ENCODE results near the gene AASDH.
A peak's percentile ranks its signal among the peaks of the same experiment; 100 is the strongest.

The AASDH gene

GRCh38 chr4:56316011-56316650 lies 71.2 kb downstream of the AASDH start:
- no peak for DNase-seq (ENCODE audit: low spot score)

GRCh38 chr4:56315543-56315942 lies 71.7 kb downstream of the AASDH start:
- no peak for DNase-seq (ENCODE audit: low spot score)

GRCh38 chr4:56315041-56315440 lies 72.2 kb downstream of the AASDH start:
- DNase-seq (ENCODE audit: low spot score) = no peak

- no peak for DNase-seq (ENCODE audit: low spot score)
These were observed 72.9 kb downstream of the AASDH start for GRCh38 chr4:56314207-56314915.

GRCh38 chr4:56313132-56313531 lies 74.2 kb downstream of the AASDH start:
- no peak for DNase-seq (ENCODE audit: low spot score)

GRCh38 chr4:56311299-56311975 lies 75.9 kb downstream of the AASDH start:
- DNase-seq (ENCODE audit: low spot score) = no peak

- peak; percentile 24 for DNase-seq (ENCODE audit: low spot score)
These were observed 76.7 kb downstream of the AASDH start for GRCh38 chr4:56310401-56311125.

- DNase-seq (ENCODE audit: low spot score) = no peak
These were observed 78.9 kb downstream of the AASDH start for GRCh38 chr4:56308384-56308783.

- DNase-seq (ENCODE audit: low spot score) = no peak
These were observed 79.9 kb downstream of the AASDH start for GRCh38 chr4:56307423-56307822.

- no peak for DNase-seq (ENCODE audit: low spot score)
These were observed 81.9 kb downstream of the AASDH start for GRCh38 chr4:56305390-56305789.

- DNase-seq (ENCODE audit: low spot score) = no peak
These were observed 83.4 kb downstream of the AASDH start for GRCh38 chr4:56303921-56304320.

- no peak for DNase-seq (ENCODE audit: low spot score)
These were observed 84.5 kb downstream of the AASDH start for GRCh38 chr4:56302760-56303159.

GRCh38 chr4:56301997-56302496 lies 85.2 kb downstream of the AASDH start:
- no peak for DNase-seq (ENCODE audit: low spot score)

GRCh38 chr4:56301181-56301996 lies 85.9 kb downstream of the AASDH start:
- peak; percentile 89 for DNase-seq (ENCODE audit: low spot score)

- no peak for DNase-seq (ENCODE audit: low spot score)
These were observed 89.1 kb downstream of the AASDH start for GRCh38 chr4:56298236-56298635.

GRCh38 chr4:56297776-56298175 lies 89.5 kb downstream of the AASDH start:
- DNase-seq (ENCODE audit: low spot score) = no peak

- DNase-seq (ENCODE audit: low spot score) = no peak
These were observed 90.8 kb downstream of the AASDH start for GRCh38 chr4:56296526-56296925.

GRCh38 chr4:56293121-56293520 lies 94.2 kb downstream of the AASDH start:
- no peak for DNase-seq (ENCODE audit: low spot score)

GRCh38 chr4:56289934-56290333 lies 97.4 kb downstream of the AASDH start:
- peak; percentile 42 for DNase-seq (ENCODE audit: low spot score)

- no peak for DNase-seq (ENCODE audit: low spot score)
These were observed 98.6 kb downstream of the AASDH start for GRCh38 chr4:56288663-56289062.
